Pancreas (tissue), 10 donors: ENCODE data around the gene SLCO4A1. TPM values are rescaled to one million over a fixed set of nuclear protein-coding genes. Genes with fewer than 3 reads are reported as not detected.
A peak's percentile ranks its signal among the peaks of the same experiment; 100 is the strongest.

Source experiments
- ATAC-seq, 4 donors: fragments of 200-7000 bp; cut with Tn5 transposase; one replicate each; pipeline versions ENCODE4 v1.8.0 to v1.9.1; 2020; ENCODE audit warnings: mild to moderate bottlenecking in 4 of 4, moderate library complexity in 4 of 4
- DNase-seq, 6 donors: peaks; one replicate each; pipeline ENCODE4 v3.0.0-alpha.2; 2020
- FAIRE-seq: peaks from 2 replicates; lab custom pipeline; 2012; peaks lifted over from hg19 to GRCh38; lab: Jason Lieb, UNC
- H3K27ac ChIP-seq, 4 donors: fragments of 200-600 bp; sonication (generic); 1 replicate in 3 of 4; 2 replicates in 1 of 4; pipeline versions ENCODE4 v1.5.0 to v1.8.0; 2020
- H3K27me3 ChIP-seq, 4 donors: fragments of 200-600 bp; one replicate each; pipeline ENCODE4 v1.8.0; 2021
- H3K36me3 ChIP-seq, 3 donors: fragments of 200-600 bp; sonication (generic) in 1 of 3; one replicate each; pipeline versions ENCODE4 v1.5.0 to v1.8.0; 2020 to 2021
- H3K4me1 ChIP-seq, 3 donors: fragments of 200-600 bp; one replicate each; pipeline ENCODE4 v1.8.0; 2021
- H3K4me3 ChIP-seq, 4 donors: fragments of 200-600 bp; sonication (generic) in 2 of 4; one replicate each; pipeline versions ENCODE4 v1.5.0 to v1.8.0; 2020 to 2021
- H3K9me3 ChIP-seq, 4 donors: fragments of 200-600 bp; one replicate each; pipeline ENCODE4 v1.8.0; 2021
- WGBS, 2 donors: extraction: QIAGEN DNeasy Blood & Tissue Kit; methylation state at CpG; one replicate each; pipeline ENCODE4 v1.1.7; 2013; 5-methylcytosine and 5-hydroxymethylcytosine counted together
- intact Hi-C, 3 donors: fragments of 100-400 bp; cut with DNase I; formaldehyde crosslinking; loops; one replicate each; pipeline versions ENCODE4 v1.11.1 to v1.14.2; 2022
- polyA plus RNA-seq, 2 donors: library from polyadenylated mRNA; stranded (reverse); fragments of 200-250 nt; gene quantifications; one replicate each; pipeline ENCODE4 v1.2.3, GENCODE V29; 2013
- total RNA-seq, 6 donors: library from RNA; stranded (reverse); fragmentation: NEBNext Ultra II Directional in 4 of 6; extraction: Animal tissue kit (Norgen Biotek cat#: 25700) in 4 of 6; gene quantifications; one replicate each; pipeline versions ENCODE4 v1.2.1 to v1.2.4, GENCODE V29; 2021 to 2023
- TF ChIP-seq, protein P1 (sequence below), 4 donors: fragments of 200-600 bp; sonication (generic) in 3 of 4; IDR thresholded peaks; one replicate each; pipeline versions ENCODE4 v1.5.0 to v1.8.0; 2021; ENCODE audit warnings: antibody characterized with exemption in 4 of 4
- donor health status: healthy with polysubstance abuse.
- donor health status: DM: no; HTN: no; CAD: no; lungs with moderate emphysema.
- donor health status: DM: no; HTN: no; CAD: no.
- donor health status: control.
- donor health status: control.
- donor health status: Bipolar disorder and iron deficiency.
- donor health status: DM: yes; HTN: yes; CAD: no.
- donor health status: DM: no; HTN: no; CAD: no.
- donor health status: DM: no; HTN: no; CAD: no.
- donor health status: DM: yes; HTN: yes; CAD: no.

The SLCO4A1 gene
- total and polyA plus RNA-seq, 8 donors, result 1.2 to 15.9 (median 2.2) TPM

DNA sequence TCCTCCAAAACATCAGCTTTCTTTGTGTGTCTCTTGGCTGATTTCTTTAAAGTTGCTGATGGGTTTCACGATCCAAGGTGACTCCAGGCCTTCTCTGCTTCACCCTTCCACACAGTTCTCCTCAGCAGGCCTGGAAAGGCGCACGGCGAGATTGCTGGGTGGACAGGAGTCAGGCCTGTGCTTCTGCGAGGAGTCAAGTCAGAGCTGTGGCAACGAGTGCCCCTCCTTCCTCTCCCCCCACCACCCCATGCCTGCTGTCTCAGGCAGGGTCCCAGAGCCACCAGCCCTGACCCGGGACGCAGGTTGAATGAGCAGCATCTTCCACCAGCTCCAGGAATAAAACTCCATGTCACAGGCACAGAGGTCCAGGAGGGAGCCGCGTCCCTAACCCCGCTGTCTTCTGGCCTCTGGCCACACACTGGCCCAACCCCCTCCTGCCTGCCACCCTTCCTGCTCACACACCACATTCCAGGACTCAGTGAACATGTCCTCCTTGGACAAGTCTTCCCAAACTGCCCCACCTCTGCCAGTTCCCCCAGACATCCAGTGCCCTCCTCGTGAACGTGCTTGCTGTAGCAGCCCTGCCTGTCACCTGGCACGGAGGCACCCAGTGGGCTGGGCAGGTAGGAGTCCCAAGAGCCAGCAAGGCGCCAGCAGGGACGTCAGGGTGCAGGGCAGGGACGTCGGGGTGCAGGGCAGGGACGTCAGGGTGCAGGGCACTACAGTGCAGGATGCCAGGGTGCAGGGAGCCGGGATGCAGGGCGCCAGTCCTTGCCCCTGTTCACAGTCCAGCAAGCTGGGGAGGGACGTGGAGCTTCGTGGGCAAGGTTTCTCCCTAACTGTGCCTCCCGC, 59.1 kb downstream of the SLCO4A1 start:
- FAIRE-seq, result no peak
- TF ChIP-seq, protein P1, sequence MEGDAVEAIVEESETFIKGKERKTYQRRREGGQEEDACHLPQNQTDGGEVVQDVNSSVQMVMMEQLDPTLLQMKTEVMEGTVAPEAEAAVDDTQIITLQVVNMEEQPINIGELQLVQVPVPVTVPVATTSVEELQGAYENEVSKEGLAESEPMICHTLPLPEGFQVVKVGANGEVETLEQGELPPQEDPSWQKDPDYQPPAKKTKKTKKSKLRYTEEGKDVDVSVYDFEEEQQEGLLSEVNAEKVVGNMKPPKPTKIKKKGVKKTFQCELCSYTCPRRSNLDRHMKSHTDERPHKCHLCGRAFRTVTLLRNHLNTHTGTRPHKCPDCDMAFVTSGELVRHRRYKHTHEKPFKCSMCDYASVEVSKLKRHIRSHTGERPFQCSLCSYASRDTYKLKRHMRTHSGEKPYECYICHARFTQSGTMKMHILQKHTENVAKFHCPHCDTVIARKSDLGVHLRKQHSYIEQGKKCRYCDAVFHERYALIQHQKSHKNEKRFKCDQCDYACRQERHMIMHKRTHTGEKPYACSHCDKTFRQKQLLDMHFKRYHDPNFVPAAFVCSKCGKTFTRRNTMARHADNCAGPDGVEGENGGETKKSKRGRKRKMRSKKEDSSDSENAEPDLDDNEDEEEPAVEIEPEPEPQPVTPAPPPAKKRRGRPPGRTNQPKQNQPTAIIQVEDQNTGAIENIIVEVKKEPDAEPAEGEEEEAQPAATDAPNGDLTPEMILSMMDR (IDR thresholded peaks at IDR 0.05), result no peak
- intact Hi-C loops, result no loop called here

DNA sequence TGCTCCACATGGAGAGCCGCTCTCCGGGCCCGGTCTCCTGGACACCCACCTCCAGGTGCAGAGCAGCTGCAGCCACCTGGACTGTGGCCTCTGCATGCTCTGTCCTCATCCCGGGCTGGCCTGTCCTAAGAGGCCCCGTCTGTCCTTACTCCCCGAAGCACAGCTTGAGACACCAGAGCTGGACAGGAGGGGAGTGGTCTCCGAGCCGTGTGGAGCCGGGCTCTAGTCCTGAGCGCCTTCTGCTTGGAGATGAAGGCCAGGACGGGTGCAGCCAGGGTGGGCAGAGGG, 59.7 kb downstream of the SLCO4A1 start:
- DNase-seq, result no peak
- H3K4me1 ChIP-seq, result no peaks in the 10 kb centered on the region
- TF ChIP-seq, protein P1 (IDR thresholded peaks at IDR 0.05), result no peak
- WGBS, 2 donors, result 55 to 68% methylated on average over 11 of the region's 11 CpGs
- H3K36me3 ChIP-seq, result no peaks in the 10 kb centered on the region
- ATAC-seq, result no peak
- no peak for FAIRE-seq
- H3K27me3 ChIP-seq, result no peaks in the 10 kb centered on the region
- no peaks in the 10 kb centered on the region for H3K9me3 ChIP-seq
- H3K4me3 ChIP-seq, result no peak overlapping the region
- no peak overlapping the region for H3K27ac ChIP-seq
- intact Hi-C loops, result no loop called here

More for the DNA sequence above, 59.1 kb downstream of the SLCO4A1 start:
- Histone ChIP-seq H3K4me3 (no peak overlapping the region), H3K36me3 (no peaks in the 10 kb centered on the region), H3K9me3 (no peaks in the 10 kb centered on the region), H3K27ac (no peak overlapping the region), H3K4me1 (no peaks in the 10 kb centered on the region), H3K27me3 (no peaks in the 10 kb centered on the region)
- 48 to 65% methylated on average over 23 to 24 of the region's 24 CpGs for WGBS, 2 donors
- no peak for ATAC-seq
- peak in 2 of 6 donors; percentile 11 to 20 for DNase-seq

- Histone ChIP-seq H3K27ac (no peak overlapping the region), H3K27me3 (no peaks in the 10 kb centered on the region), H3K9me3 (no peaks in the 10 kb centered on the region), H3K36me3 (no peaks in the 10 kb centered on the region), H3K4me1 (no peaks in the 10 kb centered on the region), H3K4me3 (no peak overlapping the region)
- WGBS, 2 donors, result 58 to 64% methylated on average over 25 of the region's 25 CpGs
- intact Hi-C loops, result no loop called here
- no peak for ATAC-seq
- FAIRE-seq, result no peak
- peak in 1 of 6 donors; percentile 28 for DNase-seq
- TF ChIP-seq, protein P1 (IDR thresholded peaks at IDR 0.05), result no peak
Measured at GRCh38 chr20:62702895-62703852, 60.9 kb downstream of the SLCO4A1 start.

DNA sequence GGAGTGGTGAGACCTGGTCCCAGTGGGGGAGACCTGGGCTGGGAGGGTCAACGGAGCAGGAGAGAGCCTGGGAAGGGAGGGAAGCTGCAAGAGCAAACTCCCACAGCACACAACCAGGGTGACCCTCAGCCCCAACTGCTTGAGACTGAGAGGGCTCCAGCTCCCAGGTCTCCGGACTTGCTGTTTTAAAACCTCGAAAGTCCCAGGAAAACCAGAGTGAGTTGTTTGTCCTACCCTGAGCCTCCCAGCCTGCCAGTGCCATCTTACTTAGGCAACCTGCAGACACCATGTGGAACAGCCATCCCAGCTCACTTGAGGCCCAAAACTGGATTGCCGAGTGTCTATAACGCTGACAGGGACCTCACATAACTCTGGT, 61.5 kb downstream of the SLCO4A1 start:
- Histone ChIP-seq H3K27ac (no peak overlapping the region), H3K36me3 (no peaks in the 10 kb centered on the region), H3K4me3 (no peak overlapping the region), H3K9me3 (no peaks in the 10 kb centered on the region), H3K4me1 (no peaks in the 10 kb centered on the region), H3K27me3 (peaks cover 0 to 3% (median 1%) of the 10 kb centered on the region in 4 donors)
- WGBS, 2 donors, result 64 to 85% methylated on average over 5 of the region's 5 CpGs
- TF ChIP-seq, protein P1 (IDR thresholded peaks at IDR 0.05), result no peak
- ATAC-seq, result no peak
- DNase-seq, result no peak
- intact Hi-C loops, result no loop called here
- FAIRE-seq, result no peak
